GM19438 (cell line): Measurements from ENCODE around the gene RBAK.
"Not testable (repeated sequence)": the region's sequence is repeated elsewhere in the genome, so short reads cannot be mapped to it uniquely, and the experiment has no call there.

ENCODE experiments used
- ATAC-seq: cut with Tn5 transposase; IDR thresholded peaks from one replicate; pipeline ENCODE4 v1.9.1; 2021; ENCODE audit warnings: low read depth; ENCODE audit not compliant: unreplicated experiment

The RBAK gene

GRCh38 chr7:5047127-5047526 lies 1.5 kb downstream of the RBAK start:
- not testable (repeated sequence) for ATAC-seq

- ATAC-seq = no peak
These were observed 5.0 kb downstream of the RBAK start for GRCh38 chr7:5050676-5051075.

GRCh38 chr7:5051731-5052130 lies 6.1 kb downstream of the RBAK start:
- ATAC-seq = not testable (repeated sequence)

GRCh38 chr7:5053175-5053574 lies 7.5 kb downstream of the RBAK start:
- ATAC-seq = no peak

GRCh38 chr7:5063698-5064097 lies 18.0 kb downstream of the RBAK start:
- no peak for ATAC-seq

- ATAC-seq = no peak
These were observed 18.9 kb downstream of the RBAK start for GRCh38 chr7:5064391-5065106.

- ATAC-seq = no peak
These were observed 19.4 kb downstream of the RBAK start for GRCh38 chr7:5065107-5065407.

GRCh38 chr7:5068521-5068920 lies 22.9 kb downstream of the RBAK start:
- ATAC-seq = no peak

GRCh38 chr7:5070206-5070605 lies 24.5 kb downstream of the RBAK start:
- no peak for ATAC-seq

- not testable (repeated sequence) for ATAC-seq
These were observed 29.5 kb downstream of the RBAK start for GRCh38 chr7:5075187-5075586.

- ATAC-seq = no peak
These were observed 32.1 kb downstream of the RBAK start for GRCh38 chr7:5077740-5078139.

- ATAC-seq = no peak
These were observed 37.1 kb downstream of the RBAK start for GRCh38 chr7:5082806-5083205.

- no peak for ATAC-seq
These were observed 37.7 kb downstream of the RBAK start for GRCh38 chr7:5083311-5083711.

- ATAC-seq = no peak
These were observed 40.6 kb downstream of the RBAK start for GRCh38 chr7:5086256-5086655.

- not testable (repeated sequence) for ATAC-seq
These were observed 42.7 kb downstream of the RBAK start for GRCh38 chr7:5088228-5088833.

GRCh38 chr7:5088906-5089305 lies 43.2 kb downstream of the RBAK start:
- ATAC-seq = no peak

GRCh38 chr7:5093948-5094347 lies 48.3 kb downstream of the RBAK start:
- no peak for ATAC-seq

GRCh38 chr7:5094641-5095040 lies 49.0 kb downstream of the RBAK start:
- ATAC-seq = no peak

GRCh38 chr7:5116359-5116758 lies 70.7 kb downstream of the RBAK start:
- ATAC-seq = no peak

GRCh38 chr7:5117095-5117970 lies 71.7 kb downstream of the RBAK start:
- no peak for ATAC-seq
